LNCAP (cell line): ENCODE measurements around the gene NPTX1.

Experiments used
- CTCF ChIP-seq: fragments of 450-650 bp; IDR thresholded peaks from 2 replicates; pipeline ENCODE4 v1.5.1; 2017; ENCODE audit warnings: mild to moderate bottlenecking

The NPTX1 gene

GRCh38 chr17:80468781-80469493 is 7.5 kb downstream of the NPTX1 start:
- no peak for TF ChIP-seq CTCF

- TF ChIP-seq CTCF, result no peak
Observed at GRCh38 chr17:80468242-80468641, 8.2 kb downstream of the NPTX1 start.

GRCh38 chr17:80466188-80466705 is 10.2 kb downstream of the NPTX1 start:
- TF ChIP-seq CTCF, result no peak

GRCh38 chr17:80465327-80465974 is 11.0 kb downstream of the NPTX1 start:
- TF ChIP-seq CTCF, result no peak

- TF ChIP-seq CTCF, result no peak
Observed at GRCh38 chr17:80464486-80464885, 11.9 kb downstream of the NPTX1 start.

GRCh38 chr17:80463784-80464400 is 12.5 kb downstream of the NPTX1 start:
- TF ChIP-seq CTCF, result no peak

- no peak for TF ChIP-seq CTCF
Observed at GRCh38 chr17:80461528-80462160, 14.8 kb downstream of the NPTX1 start.
